GM10248 (cell line): ENCODE results near the gene MED9.
"Not testable (repeated sequence)": the region's sequence is repeated elsewhere in the genome, so short reads cannot be mapped to it uniquely, and the experiment has no call there.

Experiments used
- CTCF ChIA-PET: fragments of 300-600 bp; sonication (Branson Sonifier 250); formaldehyde crosslinking; extraction: SDS; loops from one replicate; lab custom pipeline; 2021; ENCODE audit warnings: antibody characterized with exemption; lab: Yijun Ruan, JAX
- POLR2A ChIA-PET: fragments of 350-650 bp; sonication (Branson Sonifier 250); formaldehyde crosslinking; extraction: SDS; loops from one replicate; lab custom pipeline; 2020; ENCODE audit warnings: antibody characterized with exemption; lab: Yijun Ruan, JAX
- DNase-seq: peaks from one replicate; pipeline ENCODE4 v3.0.0; 2012; ENCODE audit errors: extremely low spot score
- TF ChIP-seq, protein P1 (sequence below): IDR thresholded peaks from 2 replicates; pipeline ENCODE4 v1.5.1; 2012; ENCODE audit warnings: mild to moderate bottlenecking, low read depth; ENCODE audit errors: extremely low read depth, missing control alignments, control extremely low read depth

Gene MED9, protein sequence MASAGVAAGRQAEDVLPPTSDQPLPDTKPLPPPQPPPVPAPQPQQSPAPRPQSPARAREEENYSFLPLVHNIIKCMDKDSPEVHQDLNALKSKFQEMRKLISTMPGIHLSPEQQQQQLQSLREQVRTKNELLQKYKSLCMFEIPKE

DNA sequence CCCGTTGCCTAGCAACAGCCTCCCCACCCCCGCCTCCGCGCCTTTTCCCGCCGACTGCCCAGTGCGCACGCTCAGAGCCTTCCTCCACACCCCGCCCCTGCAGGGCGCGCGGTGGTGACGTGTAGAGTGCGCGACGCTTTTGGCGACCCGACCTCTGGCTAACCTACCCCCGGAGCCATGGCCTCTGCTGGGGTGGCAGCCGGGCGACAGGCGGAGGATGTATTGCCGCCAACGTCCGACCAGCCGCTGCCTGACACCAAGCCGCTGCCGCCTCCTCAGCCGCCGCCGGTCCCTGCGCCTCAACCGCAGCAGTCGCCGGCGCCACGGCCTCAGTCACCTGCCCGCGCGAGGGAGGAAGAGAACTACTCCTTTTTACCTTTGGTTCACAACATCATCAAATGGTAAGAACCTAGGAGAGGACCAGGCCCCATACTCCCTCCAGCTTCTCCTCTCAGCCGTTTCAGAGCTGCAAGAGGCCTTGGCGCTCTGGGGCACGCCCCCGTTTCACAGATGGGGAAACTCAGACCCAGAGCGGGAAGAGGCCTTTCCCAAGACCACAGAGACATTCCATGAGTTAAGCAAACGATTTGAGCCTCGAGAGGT, at the start of gene MED9:
MED9 (plus strand) TSS at position 136 of the 603 bp plus-strand sequence; CDS start at position 178, 42 bp downstream.
- peak; percentile 99 for DNase-seq
- TF ChIP-seq, protein P1, sequence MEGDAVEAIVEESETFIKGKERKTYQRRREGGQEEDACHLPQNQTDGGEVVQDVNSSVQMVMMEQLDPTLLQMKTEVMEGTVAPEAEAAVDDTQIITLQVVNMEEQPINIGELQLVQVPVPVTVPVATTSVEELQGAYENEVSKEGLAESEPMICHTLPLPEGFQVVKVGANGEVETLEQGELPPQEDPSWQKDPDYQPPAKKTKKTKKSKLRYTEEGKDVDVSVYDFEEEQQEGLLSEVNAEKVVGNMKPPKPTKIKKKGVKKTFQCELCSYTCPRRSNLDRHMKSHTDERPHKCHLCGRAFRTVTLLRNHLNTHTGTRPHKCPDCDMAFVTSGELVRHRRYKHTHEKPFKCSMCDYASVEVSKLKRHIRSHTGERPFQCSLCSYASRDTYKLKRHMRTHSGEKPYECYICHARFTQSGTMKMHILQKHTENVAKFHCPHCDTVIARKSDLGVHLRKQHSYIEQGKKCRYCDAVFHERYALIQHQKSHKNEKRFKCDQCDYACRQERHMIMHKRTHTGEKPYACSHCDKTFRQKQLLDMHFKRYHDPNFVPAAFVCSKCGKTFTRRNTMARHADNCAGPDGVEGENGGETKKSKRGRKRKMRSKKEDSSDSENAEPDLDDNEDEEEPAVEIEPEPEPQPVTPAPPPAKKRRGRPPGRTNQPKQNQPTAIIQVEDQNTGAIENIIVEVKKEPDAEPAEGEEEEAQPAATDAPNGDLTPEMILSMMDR = no peak
- ChIA-PET CTCF (no interaction called here), POLR2A (no interaction called here)

DNA sequence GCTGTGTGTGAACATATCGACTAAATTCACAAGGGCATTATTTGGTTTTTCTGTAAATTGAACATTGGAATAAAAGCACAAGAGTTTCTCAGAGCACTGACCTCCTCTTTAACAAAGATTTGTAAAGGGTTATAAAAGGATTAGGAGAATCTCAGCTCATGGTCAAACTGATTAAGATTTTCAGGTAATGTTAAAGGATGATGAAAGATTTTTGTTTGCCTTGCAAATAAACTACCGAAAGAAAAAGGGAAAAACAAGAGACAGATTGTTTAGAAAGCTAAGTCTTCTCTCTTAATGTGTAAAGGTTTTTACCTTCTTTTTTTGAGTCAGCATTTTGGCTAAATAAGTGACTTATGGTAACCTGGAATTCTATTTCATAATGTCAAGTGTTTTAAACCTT, 47.6 kb upstream of the MED9 start:
- POLR2A ChIA-PET = no interaction called here
- DNase-seq = no peak
- CTCF ChIA-PET = no interaction called here
- TF ChIP-seq, protein P1 = no peak

DNA sequence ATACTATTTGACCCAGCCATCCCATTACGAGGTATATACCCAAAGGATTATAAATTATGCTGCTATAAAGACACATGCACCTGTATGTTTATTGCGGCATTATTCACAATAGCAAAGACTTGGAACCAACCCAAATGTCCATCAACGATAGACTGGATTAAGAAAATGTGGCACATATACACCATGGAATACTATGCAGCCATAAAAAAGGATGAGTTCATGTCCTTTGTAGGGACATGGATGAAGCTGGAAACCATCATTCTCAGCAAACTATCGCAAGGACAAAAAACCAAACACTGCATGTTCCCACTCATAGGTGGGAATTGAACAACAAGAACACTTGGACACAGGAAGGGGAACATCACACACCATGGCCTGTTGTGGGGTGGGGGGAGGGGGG, 45.9 kb upstream of the MED9 start:
- POLR2A ChIA-PET, CTCF ChIA-PET, DNase-seq: not testable (repeated sequence)

DNA sequence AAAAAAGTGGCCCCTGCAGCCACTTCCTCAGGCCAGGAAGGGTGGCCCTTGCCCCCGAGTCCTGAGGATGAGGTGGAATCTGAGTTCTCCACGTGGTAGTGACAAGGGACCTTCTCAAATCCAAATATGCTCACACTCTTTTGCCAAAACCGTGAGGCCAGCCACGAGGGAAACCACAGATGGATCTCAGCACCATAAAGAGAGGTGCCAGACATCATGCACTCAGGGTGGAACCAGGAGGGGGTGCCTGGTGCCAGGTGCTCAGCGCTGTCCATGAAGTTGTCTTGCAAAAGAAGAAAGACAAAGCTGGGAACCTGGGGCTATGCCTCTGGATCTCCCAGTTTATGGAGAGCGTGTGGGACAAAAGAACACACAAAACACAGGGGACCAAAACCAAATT, 45.2 kb upstream of the MED9 start:
- DNase-seq = no peak
- TF ChIP-seq, protein P1 = no peak
- ChIA-PET CTCF (no interaction called here), POLR2A (no interaction called here)

DNA sequence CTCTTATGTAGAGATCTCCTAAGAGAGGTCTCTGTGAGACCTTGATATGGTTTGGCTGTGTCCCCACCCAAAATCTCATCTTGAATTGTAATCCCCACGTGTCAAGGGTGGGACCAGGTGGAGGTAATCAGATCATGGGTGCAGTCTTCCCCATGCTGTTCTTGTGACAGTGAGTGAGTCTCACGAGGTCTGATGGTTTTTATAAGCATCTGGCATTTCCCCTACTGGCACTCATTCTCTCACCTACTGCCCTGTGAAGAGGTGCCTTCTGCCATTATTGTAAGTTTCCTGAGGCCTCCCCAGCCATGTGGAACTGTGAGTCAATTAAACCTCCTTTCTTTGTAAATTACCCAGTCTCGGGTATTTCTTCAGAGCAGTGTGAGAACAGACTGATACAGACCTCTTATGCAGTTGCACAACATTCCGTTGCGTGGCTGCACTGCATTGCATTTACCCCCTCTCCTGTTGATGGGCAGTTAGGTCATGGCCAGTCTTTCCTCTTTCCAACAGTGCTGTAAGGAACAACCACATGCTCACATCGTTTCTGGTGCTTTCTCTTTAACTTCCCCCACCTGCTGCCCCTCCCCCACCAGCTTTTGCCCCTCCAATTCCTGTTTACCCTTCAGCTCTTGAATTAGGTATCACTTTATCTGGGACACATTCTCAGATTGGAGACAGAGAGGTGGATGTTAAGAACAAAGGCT, 43.6 kb upstream of the MED9 start:
- DNase-seq = no peak
- ChIA-PET POLR2A (no interaction called here), CTCF (no interaction called here)
- TF ChIP-seq, protein P1 = no peak

DNA sequence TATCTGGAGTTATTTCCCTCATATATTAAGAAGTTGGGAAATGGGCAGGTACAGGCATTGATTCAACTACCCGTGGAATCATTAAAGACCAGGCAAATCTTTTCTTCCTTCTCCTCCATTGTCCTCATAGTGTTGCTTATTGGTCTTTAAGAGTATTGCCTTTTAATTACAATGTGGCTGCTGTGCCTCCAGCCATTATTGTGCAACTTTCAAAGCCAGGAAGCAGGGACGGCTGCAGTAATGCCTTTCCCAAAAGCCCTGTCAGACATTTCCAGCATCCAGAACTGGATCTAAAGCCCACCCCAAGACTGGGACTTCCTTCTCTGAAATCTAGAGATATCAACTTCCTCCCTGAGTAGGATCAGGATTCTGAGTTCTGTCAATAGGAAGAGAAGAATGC, 42.3 kb upstream of the MED9 start:
- DNase-seq = no peak
- ChIA-PET CTCF (no interaction called here), POLR2A (no interaction called here)
- TF ChIP-seq, protein P1 = no peak

DNA sequence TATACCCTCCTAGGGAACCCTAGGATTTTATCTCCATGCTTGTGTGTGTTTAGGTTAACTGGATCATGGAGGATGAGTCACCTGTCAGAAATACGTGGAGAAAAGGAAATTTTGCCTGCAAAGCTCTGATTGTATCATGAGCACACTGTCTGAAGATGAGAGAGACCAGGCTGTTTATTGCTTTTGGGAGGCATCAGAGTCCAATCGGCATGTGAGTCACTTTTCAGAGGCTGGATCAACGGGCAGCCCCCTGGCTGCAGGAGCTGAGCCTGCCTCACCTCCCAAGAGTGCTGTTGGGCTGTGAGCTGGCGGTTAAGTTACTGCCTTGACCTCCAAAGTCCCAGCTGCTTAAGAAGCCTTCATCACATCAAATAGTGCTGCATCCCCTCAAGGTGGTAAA, 41.5 kb upstream of the MED9 start:
- no peak for DNase-seq
- POLR2A ChIA-PET = no interaction called here
- CTCF ChIA-PET = interaction anchor here (1.7 kb wide), 1 partner anchor 37 kb away, joined by 4 read pairs; no protein-coding TSS in a partner anchor
- TF ChIP-seq, protein P1 = no peak
